A204.1 (cell line): ENCODE data around the gene MOK.

Experiments used
- FAIRE-seq: peaks from 2 replicates; lab custom pipeline; 2012; peaks lifted over from hg19 to GRCh38; lab: Jason Lieb, UNC

The MOK gene

DNA sequence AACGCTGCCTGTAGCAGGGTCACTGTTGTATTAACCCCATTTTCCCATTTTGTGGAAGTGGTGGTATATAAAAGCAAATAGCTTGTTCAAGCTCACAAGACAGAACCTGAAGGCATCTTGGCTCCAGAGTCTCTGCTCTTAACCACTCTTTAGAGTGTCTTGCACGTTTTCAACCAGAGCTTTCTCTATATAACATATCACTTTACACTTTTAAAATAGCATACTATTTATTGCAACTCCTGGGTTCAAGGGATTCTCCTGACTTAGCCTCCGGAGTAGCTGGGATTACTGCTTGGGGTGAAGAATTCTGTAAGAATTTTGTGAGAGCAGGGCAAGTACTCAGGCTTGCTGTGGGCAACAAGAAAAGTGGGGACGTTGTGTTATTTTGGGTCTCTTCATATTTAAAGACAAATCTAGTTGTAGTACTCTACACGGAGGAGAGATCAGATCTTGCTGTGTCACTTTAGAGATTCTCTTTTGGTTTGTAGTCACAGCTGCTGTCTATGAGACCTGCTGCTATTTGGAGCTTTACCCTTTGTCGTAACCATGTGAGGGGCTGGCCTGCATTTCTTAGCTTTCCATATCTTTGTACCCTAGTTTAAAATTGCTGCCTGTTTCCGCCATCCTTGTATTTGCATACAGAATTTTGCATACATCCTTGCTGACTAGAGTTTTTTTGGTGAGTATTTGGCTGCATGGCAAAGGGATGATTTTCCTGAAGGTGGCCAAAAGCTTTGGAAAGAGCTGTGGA is 124.5 kb downstream of the MOK start:
- no peak for FAIRE-seq
